GF-D8 (cell line): ENCODE measurements around the gene AMOTL1.

Experiments
- DNase-seq: peaks from one replicate; lab custom pipeline; 2025; lab: John Stamatoyannopoulos, UW

AMOTL1 gene

DNA sequence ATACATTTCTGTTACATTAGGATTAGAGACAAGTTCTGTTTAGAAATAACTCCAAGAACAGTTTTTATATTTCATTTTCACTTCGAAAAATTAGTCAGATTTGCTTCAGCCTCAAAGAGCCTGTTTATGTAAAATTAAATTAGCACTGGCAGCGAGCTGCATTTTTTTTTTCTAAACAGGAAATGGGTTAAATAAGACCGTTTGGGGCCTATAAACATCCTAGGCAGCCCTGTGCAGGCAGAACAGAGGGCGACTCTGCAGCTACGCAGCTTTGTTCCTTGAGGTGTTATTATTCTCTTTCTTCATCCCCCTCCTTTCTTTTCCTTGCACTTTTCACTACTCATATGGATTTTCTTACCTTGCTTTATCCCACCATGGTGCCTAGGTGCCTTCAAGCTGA, 156.5 kb downstream of the AMOTL1 start:
- DNase-seq: no peak

GRCh38 chr11:94925422-94926270, 157.5 kb downstream of the AMOTL1 start:
- no peak for DNase-seq

DNA sequence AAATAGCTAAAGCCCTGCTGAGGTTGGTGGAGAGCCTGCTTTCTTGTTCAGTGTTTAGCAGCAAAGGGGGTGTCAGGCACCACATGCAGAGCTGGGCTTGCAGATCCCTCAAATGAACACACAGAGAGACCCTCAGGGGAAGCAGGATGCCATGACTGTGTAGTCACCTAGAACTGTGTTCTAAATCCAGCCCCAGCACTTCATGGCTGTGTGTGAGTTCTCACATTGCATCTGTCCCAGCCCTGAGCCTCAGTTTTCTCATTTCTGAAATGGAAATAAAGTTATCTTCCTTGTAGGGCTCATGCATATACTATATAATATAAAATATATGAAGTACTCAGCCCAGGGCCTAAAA, 158.1 kb downstream of the AMOTL1 start:
- no peak for DNase-seq
